ENCODE measurements around the gene MAP2K2.

Gene MAP2K2

GRCh38 chr19:4058693-4059452 lies 65.0 kb downstream of the MAP2K2 start:
- DNase-seq (ENCODE audit: low spot score): no peak
- no peak for TF ChIP-seq CTCF (IDR thresholded peaks at IDR 0.05)
- peak overlapping the region; percentile 95 to 99 for H3K27ac ChIP-seq
- H3K4me3 ChIP-seq: peak overlapping the region; percentile 100

DNA sequence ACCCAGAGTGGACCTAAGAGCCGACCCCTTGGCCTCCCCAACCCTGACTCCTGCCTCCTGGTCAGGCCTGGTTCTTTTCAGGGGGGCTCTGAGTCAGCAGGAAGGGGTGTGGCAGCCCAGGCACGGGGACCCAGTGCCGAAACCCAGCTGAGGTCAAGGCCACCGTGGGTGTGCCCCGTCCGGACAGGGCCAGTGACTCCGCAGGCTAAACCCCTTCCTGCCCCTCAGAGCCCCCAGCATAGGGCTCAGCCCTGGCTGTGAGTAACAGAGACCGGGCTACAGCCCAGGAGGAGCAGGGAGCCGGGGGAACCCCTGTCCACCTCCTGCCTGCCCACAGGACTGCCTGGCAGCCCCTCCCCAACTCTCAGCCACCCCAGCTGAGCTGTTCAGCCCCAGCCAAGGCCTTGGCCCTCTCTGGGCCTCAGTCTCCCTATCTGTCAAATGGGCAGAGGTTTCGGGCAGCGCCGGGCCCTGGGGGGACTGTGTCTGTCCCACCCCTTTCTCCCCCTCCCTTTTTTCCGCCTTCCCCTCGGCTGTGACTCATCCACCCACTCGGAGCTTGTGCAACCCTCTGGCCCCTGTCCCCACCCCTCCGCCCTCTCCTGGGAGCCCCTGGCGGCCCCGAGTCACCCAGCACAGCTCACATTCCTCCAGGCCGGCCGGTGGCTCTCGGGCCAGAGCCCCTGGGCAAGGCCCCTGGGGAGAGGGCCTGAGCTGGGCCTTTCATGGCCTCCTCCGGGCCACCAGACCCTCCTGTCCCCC lies 65.8 kb downstream of the MAP2K2 start:
- DNase-seq (ENCODE audit: low spot score): peak; percentile 97
- H3K27ac ChIP-seq: peak overlapping the region; percentile 95 to 99
- no peak for TF ChIP-seq CTCF (IDR thresholded peaks at IDR 0.05)
- peak overlapping the region; percentile 100 for H3K4me3 ChIP-seq

- Histone ChIP-seq H3K4me3 (no peak overlapping the region), H3K27ac (no peak overlapping the region)
- TF ChIP-seq CTCF (IDR thresholded peaks at IDR 0.05): no peak
- DNase-seq (ENCODE audit: low spot score): no peak
These were observed 68.7 kb downstream of the MAP2K2 start for GRCh38 chr19:4055209-4055552.

DNA sequence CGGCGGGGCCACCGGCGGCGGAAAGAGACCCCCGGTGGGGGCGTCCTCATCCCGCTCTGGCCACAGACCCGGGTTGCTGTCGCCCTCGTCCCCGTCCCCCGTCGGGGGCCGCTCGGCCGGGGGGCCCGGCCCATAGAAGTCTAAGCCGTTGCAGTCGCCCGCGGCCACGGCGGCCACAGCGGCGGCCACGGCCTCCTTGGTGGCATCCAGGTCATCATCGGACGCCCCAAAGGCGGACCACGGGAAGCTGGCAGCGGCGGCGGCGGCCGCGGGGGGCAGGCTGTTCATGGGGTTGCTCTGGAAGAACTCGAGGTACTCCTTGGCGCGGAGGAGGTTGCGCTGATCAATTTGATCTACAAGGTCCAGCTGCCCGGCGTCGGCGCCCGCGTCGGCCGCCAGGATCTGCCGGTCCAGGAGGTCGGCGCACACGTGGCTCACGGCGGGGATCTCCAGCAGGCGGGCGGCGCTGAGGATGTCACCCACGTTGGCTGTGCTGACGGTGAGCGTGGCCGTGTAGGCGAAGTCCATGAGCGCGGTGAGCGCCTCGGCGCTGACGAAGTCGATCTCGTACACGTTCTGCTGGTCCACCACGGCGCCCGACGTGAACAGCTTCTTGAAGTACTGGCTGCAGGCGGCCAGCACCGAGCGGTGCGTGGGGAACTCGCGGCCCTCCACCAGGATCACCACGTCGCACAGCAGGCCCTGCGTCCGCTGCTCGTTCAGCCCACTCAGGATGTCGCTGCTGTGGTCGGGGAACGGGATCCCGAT lies 69.3 kb downstream of the MAP2K2 start:
- H3K4me3 ChIP-seq: no peak overlapping the region
- DNase-seq (ENCODE audit: low spot score): no peak
- no peak overlapping the region for H3K27ac ChIP-seq
- no peak for TF ChIP-seq CTCF (IDR thresholded peaks at IDR 0.05)

DNA sequence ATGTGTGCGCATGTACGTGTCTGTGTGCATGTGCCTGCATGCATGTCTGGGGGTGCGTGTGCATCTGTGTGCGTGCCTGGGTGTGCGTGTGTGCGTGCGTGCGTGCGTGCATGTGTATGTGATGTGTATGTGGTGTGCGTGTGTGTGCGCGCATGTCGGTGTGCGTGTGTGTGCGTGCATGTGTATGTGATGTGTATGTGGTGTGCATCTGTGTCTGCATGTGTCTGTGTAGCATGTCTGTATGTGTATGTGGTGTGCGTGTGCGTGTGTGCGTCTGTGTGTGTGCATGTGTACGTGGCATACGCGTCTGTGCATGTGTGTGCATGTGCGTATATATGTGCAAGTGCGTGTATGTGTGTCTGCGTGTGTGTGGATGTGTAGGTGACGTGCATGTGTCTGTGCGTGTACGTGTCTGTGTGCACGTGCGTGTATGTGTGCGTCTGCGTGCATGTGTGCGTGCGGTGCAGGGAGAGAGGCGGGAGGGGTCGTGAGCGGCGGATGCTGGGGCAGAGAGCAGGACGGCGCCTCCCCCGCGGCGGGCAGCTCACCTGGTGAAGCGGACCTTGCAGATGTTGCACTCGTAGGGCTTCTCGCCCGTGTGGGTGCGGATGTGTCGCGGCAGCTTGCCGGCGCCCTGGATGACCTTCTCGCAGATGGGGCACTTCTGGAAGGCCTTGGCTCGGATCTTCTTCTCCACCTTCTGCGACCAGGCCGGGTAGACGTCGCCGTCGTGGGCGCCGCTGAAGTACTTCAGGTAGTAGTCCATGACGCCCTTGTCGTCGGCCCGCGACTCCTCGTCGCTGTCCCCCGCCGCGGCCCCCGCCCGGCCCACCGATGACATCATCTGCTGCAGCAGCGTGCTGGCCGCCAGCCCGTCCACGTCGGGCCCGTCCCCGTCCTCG lies 70.2 kb downstream of the MAP2K2 start:
- Histone ChIP-seq H3K27ac (no peak overlapping the region), H3K4me3 (peak overlapping the region; percentile 54)
- TF ChIP-seq CTCF (IDR thresholded peaks at IDR 0.05): no peak
- DNase-seq (ENCODE audit: low spot score): no peak

DNA sequence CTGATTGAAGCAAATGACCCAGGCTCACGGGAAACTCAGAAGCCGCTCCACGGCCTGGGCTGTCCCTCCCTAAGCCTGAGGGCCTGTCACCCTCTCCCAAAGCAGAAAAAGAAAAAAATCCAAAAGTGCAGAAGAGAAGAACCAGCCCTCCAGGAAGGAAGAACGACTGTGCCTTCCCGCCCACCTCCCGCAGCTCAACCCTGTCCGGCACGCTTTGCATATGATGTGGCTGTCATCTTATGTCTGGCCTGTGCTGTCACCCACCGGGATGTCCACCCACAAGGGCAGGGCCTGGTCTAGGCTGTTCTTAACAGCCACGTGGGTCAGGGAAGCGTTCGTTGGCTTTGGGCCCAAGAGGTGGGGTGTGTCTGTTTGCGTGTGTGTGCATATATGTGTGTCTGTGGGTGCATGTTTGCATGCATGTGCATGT lies 70.9 kb downstream of the MAP2K2 start:
- Histone ChIP-seq H3K4me3 (peak overlapping the region; percentile 54), H3K27ac (peak overlapping the region; percentile 50 to 78)
- no peak for DNase-seq (ENCODE audit: low spot score)
- TF ChIP-seq CTCF (IDR thresholded peaks at IDR 0.05): no peak

All from coronary artery (tissue), 2 donors.